ENCODE results near the gene RNF115. TPM values are rescaled to one million over a fixed set of nuclear protein-coding genes. Genes with fewer than 3 reads are reported as not detected.

RNF115 gene
- total and polyA plus RNA-seq, 4 donors = 3.2 to 10.0 (median 7.6) TPM

DNA sequence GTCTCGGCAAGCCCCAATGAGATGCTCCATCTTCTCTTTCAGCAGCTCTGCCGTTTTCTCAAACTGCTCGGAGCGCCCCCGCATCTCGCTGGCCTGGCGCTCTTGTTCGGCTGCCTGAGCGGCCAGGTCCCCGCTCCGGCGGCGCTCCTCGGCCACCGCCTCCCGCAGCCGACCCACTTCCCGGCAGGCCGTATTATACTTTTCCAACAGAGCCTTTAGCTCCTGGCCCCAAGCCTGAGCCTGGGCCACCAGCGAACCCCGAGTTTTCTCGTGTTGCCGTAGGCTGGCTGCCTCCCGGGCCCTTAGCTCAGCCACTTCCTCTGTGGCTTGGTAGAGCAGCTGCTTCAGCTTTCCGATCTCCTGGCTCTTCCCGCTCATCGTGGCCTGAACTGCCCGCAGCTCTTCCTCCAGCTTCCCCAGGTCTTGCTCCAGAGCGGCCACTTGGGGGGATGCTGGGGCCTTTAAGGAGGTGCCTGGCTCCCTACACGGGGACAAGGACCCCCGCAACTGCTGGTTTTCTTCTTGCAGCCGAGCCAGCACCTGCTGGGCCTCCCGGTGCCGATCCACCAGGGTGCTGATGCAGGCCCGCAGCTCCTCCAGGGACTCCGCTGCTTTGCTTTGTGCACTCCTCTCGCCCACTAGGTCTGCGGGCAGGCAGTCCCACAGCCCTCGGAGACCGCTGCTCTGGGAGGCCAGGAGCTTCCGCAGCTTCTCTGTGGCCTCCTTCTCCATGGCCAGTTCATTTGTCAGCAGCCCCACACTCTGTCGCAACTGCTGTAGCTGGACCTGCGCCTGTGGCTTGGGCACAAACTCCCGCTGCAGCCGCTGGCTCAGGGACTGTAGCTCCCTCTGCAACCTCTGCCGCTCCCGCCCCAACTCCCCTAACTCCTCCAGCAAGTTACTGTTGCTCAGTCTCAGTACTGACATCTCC, 48.4 kb upstream of the RNF115 start:
- Histone ChIP-seq H3K4me3 (ENCODE audit: low read depth in 1 of 3, low read length in 3 of 3) (peak overlapping the region; percentile 57 to 77 (median 65)), H3K9ac (ENCODE audit: low read depth in 1 of 2, low read length in 2 of 2) (peak overlapping the region; percentile 42 to 67), H3K4me1 (ENCODE audit: control insufficient read depth in 4 of 4, insufficient read depth in 4 of 4, low read length in 3 of 4) (peaks cover 0 to 16% (median 10%) of the 10 kb centered on the region in 4 donors), H3K36me3 (ENCODE audit: control insufficient read depth in 4 of 4, insufficient read depth in 3 of 4, low read depth in 1 of 4, low read length in 3 of 4) (no peaks in the 10 kb centered on the region), H3K9me3 (ENCODE audit: control insufficient read depth in 4 of 4, low read length in 3 of 4) (no peaks in the 10 kb centered on the region), H3K27me3 (ENCODE audit: control insufficient read depth in 4 of 4, insufficient read depth in 4 of 4, low read length in 3 of 4) (peaks cover 0 to 5% (median 0%) of the 10 kb centered on the region in 4 donors), H3K27ac (ENCODE audit: low read depth in 1 of 2, low read length in 2 of 2) (peak overlapping the region; percentile 29 to 58)
- DNase-seq (ENCODE audit: low spot score) = no peak
- no peak for TF ChIP-seq NR2F2 (IDR thresholded peaks at IDR 0.05)
- no peak for TF ChIP-seq TAF1 (conservative IDR thresholded peaks at IDR 0.05)
- WGBS = 15% methylated on average over 47 of the region's 47 CpGs

DNA sequence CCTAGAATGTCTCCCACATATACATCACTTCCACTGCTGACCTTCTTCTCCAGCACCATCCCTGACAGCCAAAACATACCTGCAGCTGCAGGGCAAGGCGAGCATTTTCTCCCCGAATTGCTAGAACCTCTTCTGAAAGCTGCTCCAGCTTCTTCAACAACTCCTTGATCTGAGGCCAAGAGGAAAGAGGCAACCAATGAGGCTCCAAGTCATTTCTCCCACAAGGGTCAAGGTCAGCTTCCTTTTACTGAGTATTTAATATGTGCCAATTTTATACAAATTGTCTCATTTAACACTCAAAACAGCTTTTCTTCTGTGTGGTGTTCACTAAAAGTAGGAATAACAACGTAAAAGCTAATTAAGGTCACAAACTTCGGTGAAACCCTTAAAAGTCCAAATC, 44.3 kb upstream of the RNF115 start:
- WGBS = 89% methylated on average over 4 of the region's 4 CpGs

More for the DNA sequence above, 44.3 kb upstream of the RNF115 start:
- Histone ChIP-seq H3K27me3 (ENCODE audit: control insufficient read depth in 4 of 4, insufficient read depth in 4 of 4, low read length in 3 of 4) (no peaks in the 10 kb centered on the region), H3K9ac (ENCODE audit: low read depth in 1 of 2, low read length in 2 of 2) (no peak overlapping the region), H3K4me3 (ENCODE audit: low read depth in 1 of 3, low read length in 3 of 3) (no peak overlapping the region), H3K9me3 (ENCODE audit: control insufficient read depth in 4 of 4, low read length in 3 of 4) (no peaks in the 10 kb centered on the region), H3K4me1 (ENCODE audit: control insufficient read depth in 4 of 4, insufficient read depth in 4 of 4, low read length in 3 of 4) (peaks cover 0 to 16% (median 10%) of the 10 kb centered on the region in 4 donors), H3K36me3 (ENCODE audit: control insufficient read depth in 4 of 4, insufficient read depth in 3 of 4, low read depth in 1 of 4, low read length in 3 of 4) (no peaks in the 10 kb centered on the region), H3K27ac (ENCODE audit: low read depth in 1 of 2, low read length in 2 of 2) (no peak overlapping the region)
- DNase-seq (ENCODE audit: low spot score) = no peak
- TF ChIP-seq REST (IDR thresholded peaks at IDR 0.05) = no peak
- TF ChIP-seq, protein P1, sequence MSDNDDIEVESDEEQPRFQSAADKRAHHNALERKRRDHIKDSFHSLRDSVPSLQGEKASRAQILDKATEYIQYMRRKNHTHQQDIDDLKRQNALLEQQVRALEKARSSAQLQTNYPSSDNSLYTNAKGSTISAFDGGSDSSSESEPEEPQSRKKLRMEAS (IDR thresholded peaks at IDR 0.05) = no peak
- no peak for TF ChIP-seq ATF3 (IDR thresholded peaks at IDR 0.05)
- TF ChIP-seq CTCF (IDR thresholded peaks at IDR 0.05; ENCODE audit: low read depth, low read length, missing input control) = no peak
- TF ChIP-seq RXRA (IDR thresholded peaks at IDR 0.05) = no peak
